K562 (cell line): ENCODE measurements around the gene HNMT. TPM values are rescaled to one million over a fixed set of nuclear protein-coding genes. Genes with fewer than 3 reads are reported as not detected.

Experiments
- ESRRB ChIP-seq: fragments of 250-450 bp; sonication (Bioruptor Pico); IDR thresholded peaks from 2 replicates; pipeline ENCODE4 v1.5.0; 2020; ENCODE audit warnings: mild to moderate bottlenecking, moderate library complexity, borderline replicate concordance
- FOXK2 ChIP-seq, 2 experiments: fragments of 450-650 bp; IDR thresholded peaks in 1 of 2; conservative IDR thresholded peaks in 1 of 2; 2 replicates each; pipeline ENCODE4 v1.6.1; 2016; ENCODE audit warnings: low read depth in 2 of 2, mild to moderate bottlenecking in 1 of 2
- HLTF ChIP-seq: fragments of 450-650 bp; IDR thresholded peaks from 2 replicates; pipeline ENCODE4 v1.6.1; 2016
- MTA3 ChIP-seq: fragments of 450-650 bp; formaldehyde crosslinking; IDR thresholded peaks from 2 replicates; pipeline ENCODE4 v1.6.1; 2017; ENCODE audit warnings: mild to moderate bottlenecking, borderline replicate concordance
- MXI1 ChIP-seq: IDR thresholded peaks from 2 replicates; pipeline ENCODE4 v1.6.1; 2011; ENCODE audit warnings: low read depth, mild to moderate bottlenecking, improper control_type of control experiment, low read length
- NBN ChIP-seq: fragments of 450-650 bp; IDR thresholded peaks from 2 replicates; pipeline ENCODE4 v1.6.1; 2016; ENCODE audit warnings: low read depth, mild to moderate bottlenecking
- NONO ChIP-seq, 2 experiments: fragments of 200-400 bp in 1 of 2; fragments of 450-650 bp in 1 of 2; formaldehyde crosslinking in 1 of 2; IDR thresholded peaks; 2 replicates each; pipeline ENCODE4 v1.6.1; 2017; ENCODE audit warnings: low read depth in 2 of 2, mild to moderate bottlenecking in 2 of 2, moderate library complexity in 2 of 2, low read length in 1 of 2
- PHTF2 ChIP-seq: fragments of 250-450 bp; sonication (Bioruptor Pico); IDR thresholded peaks from 2 replicates; pipeline ENCODE4 v1.5.0; 2021; ENCODE audit warnings: mild to moderate bottlenecking
- PURB ChIP-seq: sonication (generic); formaldehyde crosslinking; IDR thresholded peaks from 2 replicates; pipeline ENCODE4 v1.9.0; 2021; ENCODE audit warnings: low read depth, mild to moderate bottlenecking, missing genetic modification reagents
- RB1 ChIP-seq: fragments of 450-650 bp; IDR thresholded peaks from 2 replicates; pipeline ENCODE4 v1.6.1; 2017; ENCODE audit warnings: low read depth, mild to moderate bottlenecking
- SFPQ ChIP-seq: fragments of 200-400 bp; formaldehyde crosslinking; IDR thresholded peaks from 2 replicates; pipeline ENCODE4 v1.6.1; 2017; ENCODE audit warnings: mild to moderate bottlenecking, low read depth, low read length, moderate library complexity
- SIRT6 ChIP-seq: IDR thresholded peaks from one replicate; pipeline ENCODE4 v1.6.1; 2012; ENCODE audit warnings: low read depth, mild to moderate bottlenecking, control low read depth, inconsistent platforms, low read length, moderate library complexity
- SREBF1 ChIP-seq: fragments of 150-350 bp; IDR thresholded peaks from 2 replicates; pipeline ENCODE4 v1.6.1; 2014; ENCODE audit warnings: antibody characterized with exemption, low read depth, low read length, borderline replicate concordance
- XRCC5 ChIP-seq: fragments of 200-400 bp; formaldehyde crosslinking; IDR thresholded peaks from 2 replicates; pipeline ENCODE4 v1.6.1; 2017; ENCODE audit warnings: low read depth, mild to moderate bottlenecking, low read length
- ZNF354B ChIP-seq: fragments of 250-450 bp; sonication (Bioruptor Pico); IDR thresholded peaks from 2 replicates; pipeline ENCODE4 v1.4.0; 2020
- ZNF561 ChIP-seq: fragments of 450-650 bp; formaldehyde crosslinking; conservative IDR thresholded peaks from 2 replicates; pipeline ENCODE4 v1.4.0; 2020; ENCODE audit warnings: mild to moderate bottlenecking, moderate library complexity
- ZNF75A ChIP-seq: fragments of 450-650 bp; formaldehyde crosslinking; IDR thresholded peaks from 2 replicates; pipeline ENCODE4 v1.4.0; 2020; ENCODE audit warnings: mild to moderate bottlenecking
- polyA plus RNA-seq, 8 experiments: library from polyadenylated mRNA; depleted of rRNA in 4 of 8; stranded (reverse) in 5 of 8; unstranded in 3 of 8; fragments of >200 nt; fragmentation: Nextera tagmentation in 2 of 8; fragmentation: Illumina TruSeq in 1 of 8; extraction: Ambion mirVana in 2 of 8; extraction: Trizol in 1 of 8; gene quantifications; 2 replicates each; pipeline versions ENCODE4 v1.2.1 to v1.2.3, GENCODE V29; 2011 to 2014; ENCODE audit warnings: inconsistent platforms in 1 of 8, missing spikeins in 1 of 8
- total RNA-seq, 7 experiments: library from RNA; depleted of rRNA in 6 of 7; stranded (reverse); fragments of >200 nt in 6 of 7; fragmentation: Illumina TruSeq in 2 of 7; extraction: Trizol in 2 of 7; gene quantifications; 2 replicates each; pipeline versions ENCODE4 v1.2.1 to v1.2.3, GENCODE V29; 2011 to 2021; ENCODE audit warnings: low replicate concordance in 1 of 7
- TF ChIP-seq, protein P1 (sequence below), 2 experiments: fragments of 200-800 bp in 1 of 2; sonication (Bioruptor generic) in 1 of 2; sonication (generic) in 1 of 2; formaldehyde crosslinking in 1 of 2; IDR thresholded peaks in 1 of 2; conservative IDR thresholded peaks in 1 of 2; 2 replicates each; pipeline versions ENCODE4 v1.5.0 to v1.6.1; 2016 to 2020; ENCODE audit warnings: missing compliant biosample characterization in 1 of 2, missing genetic modification characterization in 1 of 2, missing genetic modification reagents in 1 of 2
- TF ChIP-seq, protein P2 (sequence below), 3 experiments: IDR thresholded peaks in 2 of 3; conservative IDR thresholded peaks in 1 of 3; 2 replicates each; pipeline ENCODE4 v1.5.1; 2011 to 2012; ENCODE audit warnings: low read length in 3 of 3, mild to moderate bottlenecking in 3 of 3, control low read depth in 2 of 3, improper control_type of control experiment in 1 of 3, inconsistent platforms in 1 of 3, low read depth in 1 of 3, mixed read lengths in 1 of 3, moderate library complexity in 1 of 3; ENCODE audit not compliant: insufficient read depth in 2 of 3
- TF ChIP-seq, protein P3 (sequence below): fragments of 450-650 bp; conservative IDR thresholded peaks from 2 replicates; pipeline ENCODE4 v1.6.1; 2016; ENCODE audit warnings: missing genetic modification characterization, low read depth, mild to moderate bottlenecking, control low read depth, missing compliant biosample characterization

Gene HNMT
- total and polyA plus RNA-seq, 9 of the 15 experiments (the other 6 are each of a cell fraction or from before 2014, with no cell fraction given), result 3.1 to 10.9 (median 5.3) TPM

- TF ChIP-seq FOXK2 (conservative IDR thresholded peaks at IDR 0.05 in 1 of 2, IDR thresholded peaks at IDR 0.05 in 1 of 2; ENCODE audit: low read depth in 2 of 2), result peak; percentile 68 to 73; a peak in 3 of 4 replicates
- no peak for TF ChIP-seq RB1
- TF ChIP-seq SFPQ, result no peak
- TF ChIP-seq ZNF561, result no peak
- no peak for TF ChIP-seq NONO (IDR thresholded peaks at IDR 0.05; ENCODE audit: low read depth in 2 of 2, low read length in 1 of 2)
- TF ChIP-seq, protein P1, sequence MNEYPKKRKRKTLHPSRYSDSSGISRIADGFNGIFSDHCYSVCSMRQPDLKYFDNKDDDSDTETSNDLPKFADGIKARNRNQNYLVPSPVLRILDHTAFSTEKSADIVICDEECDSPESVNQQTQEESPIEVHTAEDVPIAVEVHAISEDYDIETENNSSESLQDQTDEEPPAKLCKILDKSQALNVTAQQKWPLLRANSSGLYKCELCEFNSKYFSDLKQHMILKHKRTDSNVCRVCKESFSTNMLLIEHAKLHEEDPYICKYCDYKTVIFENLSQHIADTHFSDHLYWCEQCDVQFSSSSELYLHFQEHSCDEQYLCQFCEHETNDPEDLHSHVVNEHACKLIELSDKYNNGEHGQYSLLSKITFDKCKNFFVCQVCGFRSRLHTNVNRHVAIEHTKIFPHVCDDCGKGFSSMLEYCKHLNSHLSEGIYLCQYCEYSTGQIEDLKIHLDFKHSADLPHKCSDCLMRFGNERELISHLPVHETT (CRISPR knock-in tag; conservative IDR thresholded peaks at IDR 0.05 in 1 of 2, IDR thresholded peaks at IDR 0.05 in 1 of 2), result peak in 1 of 2 experiments; percentile 62; a peak in 1 of 4 replicates
- TF ChIP-seq HLTF, result no peak
- no peak for TF ChIP-seq ZNF75A
- TF ChIP-seq SREBF1, result no peak
- 0 out of 2 replicates have a peak, but pooled peaks have one; percentile 48 for TF ChIP-seq MTA3
- TF ChIP-seq, protein P2, sequence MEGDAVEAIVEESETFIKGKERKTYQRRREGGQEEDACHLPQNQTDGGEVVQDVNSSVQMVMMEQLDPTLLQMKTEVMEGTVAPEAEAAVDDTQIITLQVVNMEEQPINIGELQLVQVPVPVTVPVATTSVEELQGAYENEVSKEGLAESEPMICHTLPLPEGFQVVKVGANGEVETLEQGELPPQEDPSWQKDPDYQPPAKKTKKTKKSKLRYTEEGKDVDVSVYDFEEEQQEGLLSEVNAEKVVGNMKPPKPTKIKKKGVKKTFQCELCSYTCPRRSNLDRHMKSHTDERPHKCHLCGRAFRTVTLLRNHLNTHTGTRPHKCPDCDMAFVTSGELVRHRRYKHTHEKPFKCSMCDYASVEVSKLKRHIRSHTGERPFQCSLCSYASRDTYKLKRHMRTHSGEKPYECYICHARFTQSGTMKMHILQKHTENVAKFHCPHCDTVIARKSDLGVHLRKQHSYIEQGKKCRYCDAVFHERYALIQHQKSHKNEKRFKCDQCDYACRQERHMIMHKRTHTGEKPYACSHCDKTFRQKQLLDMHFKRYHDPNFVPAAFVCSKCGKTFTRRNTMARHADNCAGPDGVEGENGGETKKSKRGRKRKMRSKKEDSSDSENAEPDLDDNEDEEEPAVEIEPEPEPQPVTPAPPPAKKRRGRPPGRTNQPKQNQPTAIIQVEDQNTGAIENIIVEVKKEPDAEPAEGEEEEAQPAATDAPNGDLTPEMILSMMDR (IDR thresholded peaks at IDR 0.05 in 2 of 3, conservative IDR thresholded peaks at IDR 0.05 in 1 of 3; ENCODE audit: insufficient read depth in 2 of 3, low read depth in 1 of 3, low read length in 3 of 3), result no peak
- no peak for TF ChIP-seq PHTF2
- no peak for TF ChIP-seq ESRRB (CRISPR knock-in tag)
- no peak for TF ChIP-seq XRCC5
- no peak for TF ChIP-seq PURB (CRISPR knock-in tag)
- TF ChIP-seq, protein P3, sequence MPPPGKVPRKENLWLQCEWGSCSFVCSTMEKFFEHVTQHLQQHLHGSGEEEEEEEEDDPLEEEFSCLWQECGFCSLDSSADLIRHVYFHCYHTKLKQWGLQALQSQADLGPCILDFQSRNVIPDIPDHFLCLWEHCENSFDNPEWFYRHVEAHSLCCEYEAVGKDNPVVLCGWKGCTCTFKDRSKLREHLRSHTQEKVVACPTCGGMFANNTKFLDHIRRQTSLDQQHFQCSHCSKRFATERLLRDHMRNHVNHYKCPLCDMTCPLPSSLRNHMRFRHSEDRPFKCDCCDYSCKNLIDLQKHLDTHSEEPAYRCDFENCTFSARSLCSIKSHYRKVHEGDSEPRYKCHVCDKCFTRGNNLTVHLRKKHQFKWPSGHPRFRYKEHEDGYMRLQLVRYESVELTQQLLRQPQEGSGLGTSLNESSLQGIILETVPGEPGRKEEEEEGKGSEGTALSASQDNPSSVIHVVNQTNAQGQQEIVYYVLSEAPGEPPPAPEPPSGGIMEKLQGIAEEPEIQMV (tag), result no peak
- TF ChIP-seq MXI1, result no peak
- 0 out of 2 replicates have a peak, but pooled peaks have one; percentile 48 for TF ChIP-seq NBN
- TF ChIP-seq SIRT6, result no peak
- TF ChIP-seq ZNF354B, result no peak
Measured at GRCh38 chr2:138018866-138019688, 54.8 kb downstream of the HNMT start (continued).
